GM18870 (cell line): Measurements from ENCODE around the gene PYCR2.

Experiments
- ATAC-seq: cut with Tn5 transposase; IDR thresholded peaks from one replicate; pipeline ENCODE4 v1.9.1; 2021; ENCODE audit warnings: moderate library complexity; ENCODE audit not compliant: unreplicated experiment

The PYCR2 gene

GRCh38 chr1:225879521-225880221, 44.4 kb downstream of the PYCR2 start:
- ATAC-seq, result no peak

DNA sequence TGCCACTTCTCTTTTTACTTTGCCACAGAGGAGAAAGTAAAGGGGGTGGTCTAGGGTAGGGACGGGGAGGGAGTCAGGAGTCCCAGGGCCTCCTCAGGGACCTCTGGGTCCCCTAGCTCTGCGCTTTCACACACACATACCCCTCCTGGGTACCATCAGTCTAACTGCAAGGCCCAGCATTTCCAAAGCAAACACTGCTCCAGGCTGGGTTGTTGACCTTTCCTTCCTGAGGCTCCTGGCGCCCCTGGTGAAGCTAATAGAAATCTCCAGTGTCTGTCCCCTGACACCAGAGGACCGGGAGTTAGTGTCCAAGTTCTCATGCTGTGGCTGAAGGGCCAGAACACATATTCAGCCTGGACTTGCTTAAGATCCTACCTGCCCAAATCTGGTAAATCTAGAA, 45.8 kb downstream of the PYCR2 start:
- no peak for ATAC-seq

DNA sequence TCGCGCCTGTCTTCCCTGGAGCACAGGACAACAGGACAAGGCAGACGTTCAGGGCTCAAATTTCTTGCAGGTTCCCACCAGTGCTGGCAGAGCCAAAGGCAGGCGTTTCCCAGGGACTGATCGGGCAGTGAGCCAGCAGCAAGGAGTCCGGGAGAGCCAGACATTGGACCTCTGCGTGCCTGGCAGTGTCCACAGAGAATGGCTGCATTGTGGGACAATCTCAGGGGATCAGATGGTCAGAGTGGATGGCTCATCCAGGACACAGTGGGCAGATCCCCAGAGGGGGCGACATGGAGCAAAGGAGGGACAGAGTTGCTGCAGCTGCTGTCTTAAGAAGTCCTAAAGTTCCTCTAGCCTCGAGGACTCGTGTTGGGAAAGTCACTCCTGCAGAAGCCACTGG, 46.5 kb downstream of the PYCR2 start:
- ATAC-seq, result no peak

DNA sequence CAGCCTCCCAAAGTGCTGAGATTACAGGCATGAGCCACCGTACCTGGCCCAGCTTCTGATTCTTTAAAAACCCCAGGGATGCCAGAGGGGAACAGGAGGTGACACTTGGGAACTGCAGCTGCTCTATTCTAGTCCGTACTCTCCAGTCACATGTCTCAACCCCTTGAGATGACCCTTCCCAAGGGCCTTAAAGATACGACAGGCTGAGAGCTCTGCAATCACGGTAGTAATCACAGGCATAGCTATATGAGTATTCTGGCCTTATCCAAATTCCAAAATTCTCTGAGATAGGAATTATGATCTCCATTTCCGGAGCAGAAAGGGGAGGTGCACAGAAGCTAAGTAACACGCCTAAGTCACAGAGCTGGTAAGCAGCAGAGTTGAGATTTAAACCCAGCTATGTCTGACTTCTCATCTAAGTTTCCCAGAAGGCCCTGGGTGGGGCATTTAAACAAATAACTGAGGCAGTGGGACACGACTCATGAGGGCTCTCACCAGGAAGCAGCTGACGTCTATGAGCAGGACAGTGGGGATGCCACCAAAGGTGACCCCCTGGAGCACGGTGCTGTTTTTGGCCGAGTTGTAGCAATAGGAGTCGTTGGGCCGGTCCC, 47.0 kb downstream of the PYCR2 start:
- no peak for ATAC-seq

- ATAC-seq, result no peak
These were observed 48.8 kb downstream of the PYCR2 start for GRCh38 chr1:225875044-225875815.

GRCh38 chr1:225874431-225874830, 49.6 kb downstream of the PYCR2 start:
- no peak for ATAC-seq

GRCh38 chr1:225873281-225873850, 50.7 kb downstream of the PYCR2 start:
- ATAC-seq, result no peak

DNA sequence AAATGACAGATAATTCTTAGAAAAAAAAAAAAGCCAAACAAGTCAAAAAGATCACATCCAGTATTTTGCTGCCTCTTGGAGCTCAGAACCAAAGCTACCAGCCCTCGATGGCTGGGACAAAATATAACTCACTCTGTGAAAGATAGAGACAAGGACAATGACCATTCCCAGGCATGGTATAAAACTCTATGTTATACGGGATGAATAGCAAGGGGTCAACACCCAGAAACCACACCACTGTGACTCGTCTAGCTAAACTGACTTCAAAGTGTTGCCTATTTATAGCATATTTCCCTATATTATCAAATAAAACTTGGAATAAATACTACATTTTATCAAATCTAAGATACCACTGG, 52.0 kb downstream of the PYCR2 start:
- no peak for ATAC-seq

DNA sequence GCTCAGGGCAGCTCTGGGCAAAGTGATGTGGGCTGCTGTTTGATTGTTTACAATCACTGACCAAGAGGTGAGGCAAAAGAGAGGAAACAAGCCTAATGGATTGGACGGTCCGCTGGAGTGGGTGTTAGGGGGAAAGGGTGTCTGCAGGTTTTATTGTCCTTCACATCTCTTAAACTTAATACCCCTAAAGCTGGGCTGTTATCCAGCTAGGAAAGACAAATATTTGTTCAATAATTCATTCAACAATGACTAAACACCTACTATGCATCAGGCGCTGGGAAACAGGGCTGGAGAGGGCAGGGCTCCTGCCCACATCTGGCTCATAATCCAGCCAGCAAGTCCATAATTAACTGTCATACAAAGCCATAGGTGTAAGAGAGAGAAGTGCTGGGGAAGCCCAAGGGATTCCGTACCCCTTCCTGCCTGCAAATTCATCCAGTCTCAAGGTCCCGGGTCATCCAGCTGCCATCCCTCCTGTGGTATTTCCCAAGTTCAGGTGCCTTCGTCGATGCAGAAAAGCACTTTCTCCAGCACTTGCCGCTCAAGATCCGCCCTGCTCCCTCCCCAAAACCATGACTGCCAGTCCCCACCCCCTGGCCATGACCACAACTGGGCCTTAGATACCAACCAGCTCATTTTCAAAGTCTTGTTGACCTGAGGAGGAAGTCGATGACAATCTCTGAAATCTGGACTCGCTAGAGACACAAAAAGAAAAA, 52.5 kb downstream of the PYCR2 start:
- ATAC-seq, result no peak

- ATAC-seq, result no peak
These were observed 53.1 kb downstream of the PYCR2 start for GRCh38 chr1:225870911-225871310.
